Lower lobe of right lung (tissue), 2 donors: ENCODE results near the gene RPS27L. TPM values are rescaled to one million over a fixed set of nuclear protein-coding genes. Genes with fewer than 3 reads are reported as not detected.
"Not testable (repeated sequence)": the region's sequence is repeated elsewhere in the genome, so short reads cannot be mapped to it uniquely, and the experiment has no call there.

ENCODE experiments used
- ATAC-seq, 2 donors: fragments of 200-7000 bp; cut with Tn5 transposase; one replicate each; pipeline ENCODE4 v1.9.1; 2020 to 2022; ENCODE audit warnings: mild to moderate bottlenecking in 2 of 2, moderate library complexity in 2 of 2
- DNase-seq: peaks from one replicate; pipeline ENCODE4 v3.0.0-alpha.2; 2020
- H3K27ac ChIP-seq: fragments of 200-600 bp; one replicate; pipeline ENCODE4 v1.8.0; 2022
- H3K27me3 ChIP-seq: fragments of 200-600 bp; one replicate; pipeline ENCODE4 v1.8.0; 2022; ENCODE audit warnings: low read depth
- H3K36me3 ChIP-seq: fragments of 200-600 bp; one replicate; pipeline ENCODE4 v1.8.0; 2022; ENCODE audit warnings: mild to moderate bottlenecking
- H3K4me1 ChIP-seq: fragments of 200-600 bp; one replicate; pipeline ENCODE4 v1.8.0; 2022
- H3K4me3 ChIP-seq: fragments of 200-600 bp; one replicate; pipeline ENCODE4 v1.8.0; 2022; ENCODE audit warnings: mild to moderate bottlenecking
- H3K9me3 ChIP-seq: fragments of 200-600 bp; one replicate; pipeline ENCODE4 v1.8.0; 2022
- intact Hi-C: fragments of 100-400 bp; cut with DNase I; formaldehyde crosslinking; loops from one replicate; pipeline ENCODE4 v1.11.0; 2022
- total RNA-seq: library from RNA; stranded (reverse); fragmentation: NEBNext Ultra II Directional; extraction: Animal tissue kit (Norgen Biotek cat#: 25700); gene quantifications from one replicate; pipeline ENCODE4 v1.2.1, GENCODE V29; 2021
- TF ChIP-seq, protein P1 (sequence below): fragments of 200-600 bp; IDR thresholded peaks from one replicate; pipeline ENCODE4 v1.8.0; 2022; ENCODE audit warnings: antibody characterized with exemption, mild to moderate bottlenecking
- donor health status: DM: no; HTN: yes; CAD: no; lungs with severe emphysema.

Gene RPS27L
- total RNA-seq, 1 donor from 2014 or later = 184 TPM

DNA sequence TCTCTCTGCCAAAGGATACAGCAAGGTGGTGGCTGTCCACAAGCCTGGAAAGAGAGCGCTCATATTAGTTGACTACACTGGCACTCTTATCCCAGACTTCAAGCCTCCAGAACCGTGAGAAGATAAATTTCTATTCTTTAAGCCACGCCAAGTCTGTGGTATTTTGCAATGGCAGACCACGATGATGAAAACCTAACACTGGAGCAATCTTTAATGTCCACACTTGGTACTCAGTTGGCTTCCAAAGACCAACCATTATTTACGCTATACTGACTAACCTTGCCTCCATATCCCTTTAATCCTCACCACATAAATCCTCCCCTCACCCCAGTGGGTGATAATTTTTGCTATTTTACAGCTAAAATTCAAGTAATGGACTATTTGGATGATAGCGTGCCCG lies 52.5 kb downstream of the RPS27L start:
- ATAC-seq (no peak), DNase-seq (no peak)

DNA sequence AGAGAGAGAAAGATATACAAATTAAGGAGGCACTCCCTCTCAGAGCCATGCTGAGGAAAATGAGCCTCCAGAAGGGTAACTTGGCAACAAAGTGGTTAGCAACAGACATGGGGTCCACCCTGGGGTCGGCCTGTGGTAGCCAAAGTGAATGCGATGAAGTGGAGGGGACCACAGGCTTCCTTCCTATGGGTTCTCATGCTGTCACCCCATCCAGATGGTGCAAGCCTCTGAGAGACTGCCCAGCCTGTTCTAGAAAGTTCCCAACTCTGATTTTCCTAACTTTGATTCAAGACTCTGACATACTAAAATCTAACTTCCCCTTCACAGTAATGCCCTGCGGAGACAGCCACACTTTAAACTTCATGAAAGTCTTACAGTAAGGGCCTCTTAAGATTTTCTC lies 53.9 kb downstream of the RPS27L start:
- Histone ChIP-seq H3K4me1 (peaks cover 5% of the 10 kb centered on the region), H3K27me3 (no peaks in the 10 kb centered on the region), H3K36me3 (no peaks in the 10 kb centered on the region), H3K4me3 (no peak overlapping the region), H3K27ac (no peak overlapping the region), H3K9me3 (no peaks in the 10 kb centered on the region)
- TF ChIP-seq, protein P1, sequence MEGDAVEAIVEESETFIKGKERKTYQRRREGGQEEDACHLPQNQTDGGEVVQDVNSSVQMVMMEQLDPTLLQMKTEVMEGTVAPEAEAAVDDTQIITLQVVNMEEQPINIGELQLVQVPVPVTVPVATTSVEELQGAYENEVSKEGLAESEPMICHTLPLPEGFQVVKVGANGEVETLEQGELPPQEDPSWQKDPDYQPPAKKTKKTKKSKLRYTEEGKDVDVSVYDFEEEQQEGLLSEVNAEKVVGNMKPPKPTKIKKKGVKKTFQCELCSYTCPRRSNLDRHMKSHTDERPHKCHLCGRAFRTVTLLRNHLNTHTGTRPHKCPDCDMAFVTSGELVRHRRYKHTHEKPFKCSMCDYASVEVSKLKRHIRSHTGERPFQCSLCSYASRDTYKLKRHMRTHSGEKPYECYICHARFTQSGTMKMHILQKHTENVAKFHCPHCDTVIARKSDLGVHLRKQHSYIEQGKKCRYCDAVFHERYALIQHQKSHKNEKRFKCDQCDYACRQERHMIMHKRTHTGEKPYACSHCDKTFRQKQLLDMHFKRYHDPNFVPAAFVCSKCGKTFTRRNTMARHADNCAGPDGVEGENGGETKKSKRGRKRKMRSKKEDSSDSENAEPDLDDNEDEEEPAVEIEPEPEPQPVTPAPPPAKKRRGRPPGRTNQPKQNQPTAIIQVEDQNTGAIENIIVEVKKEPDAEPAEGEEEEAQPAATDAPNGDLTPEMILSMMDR = no peak
- DNase-seq (no peak), ATAC-seq (no peak)
- intact Hi-C loops = no loop called here

More for the DNA sequence above, 52.5 kb downstream of the RPS27L start:
- peaks cover 5% of the 10 kb centered on the region for H3K4me1 ChIP-seq
- no peak overlapping the region for H3K27ac ChIP-seq
- intact Hi-C loops = no loop called here
- H3K4me3 ChIP-seq = no peak overlapping the region
- no peaks in the 10 kb centered on the region for H3K27me3 ChIP-seq
- no peaks in the 10 kb centered on the region for H3K36me3 ChIP-seq
- H3K9me3 ChIP-seq = no peaks in the 10 kb centered on the region
- TF ChIP-seq, protein P1 = no peak

DNA sequence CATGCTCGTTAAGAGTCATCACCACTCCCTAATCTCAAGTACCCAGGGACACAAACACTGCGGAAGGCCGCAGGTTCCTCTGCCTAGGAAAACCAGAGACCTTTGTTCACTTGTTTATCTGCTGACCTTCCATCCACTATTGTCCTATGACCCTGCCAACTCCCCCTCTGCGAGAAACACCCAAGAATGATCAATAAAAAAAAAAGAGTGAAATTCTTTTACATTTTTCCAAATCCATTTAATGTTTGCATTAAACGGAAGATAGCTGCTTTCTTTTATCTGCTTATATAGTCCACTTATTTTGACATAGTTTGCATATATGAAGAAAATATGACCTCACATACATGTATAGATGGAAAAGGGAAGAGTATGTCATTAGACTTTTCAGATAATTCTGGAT lies 57.7 kb downstream of the RPS27L start:
- not testable (repeated sequence) for H3K36me3 ChIP-seq, ATAC-seq, H3K27ac ChIP-seq, H3K4me1 ChIP-seq, H3K27me3 ChIP-seq, DNase-seq, H3K9me3 ChIP-seq, H3K4me3 ChIP-seq
- intact Hi-C loops = loop anchor here (10.0 kb wide), 1 partner anchor 255 kb away; no protein-coding TSS in a partner anchor

DNA sequence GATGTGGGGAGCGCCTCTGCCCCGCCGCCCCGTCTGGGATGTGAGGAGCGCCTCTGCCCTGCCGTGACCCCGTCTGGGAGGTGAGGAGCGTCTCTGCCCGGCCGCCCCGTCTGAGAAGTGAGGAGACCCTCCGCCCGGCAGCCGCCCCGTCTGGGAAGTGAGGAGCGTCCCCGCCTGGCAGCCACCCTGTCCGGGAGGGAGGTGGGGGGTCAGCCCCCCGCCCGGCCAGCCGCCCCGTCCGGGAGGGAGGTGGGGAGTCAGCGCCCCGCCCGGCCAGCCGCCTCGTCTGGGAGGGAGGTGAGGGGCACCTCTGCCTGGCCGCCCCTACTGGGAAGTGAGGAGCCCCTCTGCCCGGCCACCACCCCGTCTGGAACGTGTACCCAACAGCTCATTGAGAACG lies 58.4 kb downstream of the RPS27L start:
- not testable (repeated sequence) for DNase-seq, H3K36me3 ChIP-seq, H3K27me3 ChIP-seq, ATAC-seq, H3K4me3 ChIP-seq, H3K27ac ChIP-seq, H3K9me3 ChIP-seq, H3K4me1 ChIP-seq
- intact Hi-C loops = loop anchor here (10.0 kb wide), 1 partner anchor 254 kb away; no protein-coding TSS in a partner anchor

Other genes starting within 250 kb of the RPS27L start
- gene TPM1, start 114.7 kb downstream of the RPS27L start, total RNA-seq = 137 TPM
- gene LACTB, start 35.6 kb downstream of the RPS27L start, total RNA-seq = 34.7 TPM
- gene RAB8B, start 32.1 kb upstream of the RPS27L start, total RNA-seq = 72.7 TPM
- 31.0 TPM for gene APH1B, start 120.1 kb upstream of the RPS27L start, total RNA-seq
- 4.9 TPM for gene CA12, start 224.4 kb upstream of the RPS27L start, total RNA-seq